Measurements from ENCODE around the gene EYA2. TPM values are rescaled to one million over a fixed set of nuclear protein-coding genes. Genes with fewer than 3 reads are reported as not detected.

Gene EYA2
- total RNA-seq, 1 donor = not detected

DNA sequence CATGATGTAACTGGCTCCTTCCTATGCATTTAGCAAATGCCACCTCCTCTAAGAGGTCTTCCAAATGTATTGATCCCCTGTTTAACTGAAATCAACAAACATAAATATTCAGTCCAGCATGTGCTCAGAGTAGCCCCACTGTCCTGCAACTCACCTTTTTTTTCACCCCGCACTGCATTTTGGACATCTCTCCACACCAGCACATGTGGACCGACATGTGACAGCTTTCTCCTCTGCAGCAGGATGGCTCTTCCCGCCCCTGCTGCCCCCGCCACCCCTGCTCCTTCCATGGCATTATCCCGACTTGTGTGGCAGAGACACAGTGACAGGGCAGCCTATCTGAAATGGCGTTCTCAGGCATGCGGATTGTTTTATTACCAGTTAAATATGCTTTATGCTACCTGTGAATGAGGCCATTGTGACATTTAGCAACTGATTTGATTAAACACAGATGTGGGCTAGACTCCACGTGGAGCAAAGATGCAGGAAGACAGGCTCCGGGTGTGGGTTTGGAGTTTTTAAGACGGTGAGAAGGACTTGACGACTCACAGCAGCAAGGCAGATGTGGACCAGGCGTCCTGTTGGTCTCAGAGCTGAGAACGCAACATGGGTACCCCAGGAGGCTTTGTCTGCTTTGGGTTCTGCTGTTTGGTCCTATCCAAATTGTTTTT lies 161.2 kb downstream of the EYA2 start:
- DNase-seq (ENCODE audit: low read depth) = peak; percentile 44
- H3K4me3 ChIP-seq (ENCODE audit: low read depth, low read length) = no peak overlapping the region
- TF ChIP-seq, protein P1, sequence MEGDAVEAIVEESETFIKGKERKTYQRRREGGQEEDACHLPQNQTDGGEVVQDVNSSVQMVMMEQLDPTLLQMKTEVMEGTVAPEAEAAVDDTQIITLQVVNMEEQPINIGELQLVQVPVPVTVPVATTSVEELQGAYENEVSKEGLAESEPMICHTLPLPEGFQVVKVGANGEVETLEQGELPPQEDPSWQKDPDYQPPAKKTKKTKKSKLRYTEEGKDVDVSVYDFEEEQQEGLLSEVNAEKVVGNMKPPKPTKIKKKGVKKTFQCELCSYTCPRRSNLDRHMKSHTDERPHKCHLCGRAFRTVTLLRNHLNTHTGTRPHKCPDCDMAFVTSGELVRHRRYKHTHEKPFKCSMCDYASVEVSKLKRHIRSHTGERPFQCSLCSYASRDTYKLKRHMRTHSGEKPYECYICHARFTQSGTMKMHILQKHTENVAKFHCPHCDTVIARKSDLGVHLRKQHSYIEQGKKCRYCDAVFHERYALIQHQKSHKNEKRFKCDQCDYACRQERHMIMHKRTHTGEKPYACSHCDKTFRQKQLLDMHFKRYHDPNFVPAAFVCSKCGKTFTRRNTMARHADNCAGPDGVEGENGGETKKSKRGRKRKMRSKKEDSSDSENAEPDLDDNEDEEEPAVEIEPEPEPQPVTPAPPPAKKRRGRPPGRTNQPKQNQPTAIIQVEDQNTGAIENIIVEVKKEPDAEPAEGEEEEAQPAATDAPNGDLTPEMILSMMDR (IDR thresholded peaks at IDR 0.05; ENCODE audit: insufficient read depth, low read depth, low read length) = no peak

DNA sequence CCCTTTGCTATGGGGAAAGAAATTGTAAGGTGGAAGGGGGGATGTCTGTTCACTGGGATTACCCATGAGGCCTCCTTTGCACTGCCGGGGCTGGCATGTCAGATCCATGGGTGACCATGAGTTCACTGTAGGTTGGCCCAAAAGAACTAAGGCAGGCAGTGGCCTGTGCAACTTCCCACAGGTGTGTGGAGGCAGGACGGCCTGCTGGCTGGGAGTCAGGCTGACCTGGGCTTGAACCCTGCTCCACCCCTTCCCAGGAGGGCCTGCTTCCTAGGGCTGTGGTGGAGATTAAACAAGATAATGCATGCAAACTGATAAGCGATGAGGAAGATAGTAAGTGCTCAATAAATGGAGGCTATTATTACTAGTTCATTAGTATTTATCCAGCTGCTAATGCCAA lies 163.0 kb downstream of the EYA2 start:
- DNase-seq (ENCODE audit: low read depth) = no peak
- TF ChIP-seq, protein P1 (IDR thresholded peaks at IDR 0.05; ENCODE audit: insufficient read depth, low read depth, low read length) = no peak
- no peak overlapping the region for H3K4me3 ChIP-seq (ENCODE audit: low read depth, low read length)

DNA sequence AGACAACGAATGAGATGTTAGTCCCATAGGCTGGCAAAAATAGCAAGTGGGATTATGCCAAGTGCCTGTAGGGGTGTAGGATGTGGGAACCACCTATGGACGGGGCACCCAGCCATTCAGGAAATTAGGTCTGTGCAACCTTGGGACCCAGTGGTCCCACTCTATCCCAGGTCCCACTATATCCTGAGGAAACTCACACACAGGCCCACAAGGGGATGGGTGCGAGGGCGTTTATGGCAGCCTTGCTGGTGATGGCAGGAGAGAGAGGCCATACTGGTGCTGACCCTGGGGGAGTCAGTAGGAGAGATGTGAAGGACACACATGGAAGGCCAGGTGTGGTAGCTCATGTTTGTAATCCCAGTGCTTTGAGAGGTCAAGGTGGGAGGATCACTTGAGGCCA lies 163.6 kb downstream of the EYA2 start:
- DNase-seq (ENCODE audit: low read depth) = no peak
- H3K4me3 ChIP-seq (ENCODE audit: low read depth, low read length) = no peak overlapping the region
- TF ChIP-seq, protein P1 (IDR thresholded peaks at IDR 0.05; ENCODE audit: insufficient read depth, low read depth, low read length) = no peak

DNA sequence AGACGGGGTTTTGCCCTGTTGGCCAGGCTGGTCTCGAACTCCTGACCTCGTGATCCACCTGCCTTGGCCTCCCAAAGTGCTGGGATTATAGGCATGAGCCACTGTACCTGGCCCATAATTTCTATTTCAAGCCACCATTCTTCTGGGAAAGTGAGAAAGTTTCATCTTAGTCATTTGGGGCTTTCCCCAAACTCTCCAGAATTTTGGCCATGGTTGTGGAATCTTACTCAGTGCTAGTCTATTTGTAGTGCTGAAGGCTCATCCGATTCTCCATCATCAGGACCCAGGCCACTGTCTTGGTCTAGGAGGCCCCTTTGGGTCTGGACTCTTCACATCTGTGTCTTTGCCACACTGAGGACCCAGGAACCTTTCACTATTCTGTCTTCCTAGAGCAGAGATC lies 164.9 kb downstream of the EYA2 start:
- H3K4me3 ChIP-seq (ENCODE audit: low read depth, low read length) = no peak overlapping the region
- DNase-seq (ENCODE audit: low read depth) = no peak
- TF ChIP-seq, protein P1 (IDR thresholded peaks at IDR 0.05; ENCODE audit: insufficient read depth, low read depth, low read length) = no peak

DNA sequence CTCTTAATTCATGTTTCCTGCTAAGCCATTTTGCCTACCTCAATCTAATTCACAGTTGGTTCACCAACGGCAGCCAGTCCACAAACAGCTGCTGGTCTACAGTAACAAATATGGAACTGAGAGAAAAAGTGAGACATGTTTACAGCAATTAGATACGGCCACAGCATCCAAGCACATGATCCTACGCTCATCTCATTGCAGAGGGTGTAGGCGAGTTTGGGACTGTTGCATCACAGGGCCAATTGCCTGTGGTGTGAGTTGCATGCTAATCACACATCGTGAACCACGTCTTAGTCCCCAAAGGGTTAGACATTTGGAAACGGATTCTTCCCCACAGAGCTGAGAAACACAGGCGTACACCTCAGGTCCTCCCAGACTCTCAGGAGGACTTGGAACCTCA lies 166.9 kb downstream of the EYA2 start:
- TF ChIP-seq, protein P1 (IDR thresholded peaks at IDR 0.05; ENCODE audit: insufficient read depth, low read depth, low read length) = no peak
- DNase-seq (ENCODE audit: low read depth) = no peak
- no peak overlapping the region for H3K4me3 ChIP-seq (ENCODE audit: low read depth, low read length)

DNA sequence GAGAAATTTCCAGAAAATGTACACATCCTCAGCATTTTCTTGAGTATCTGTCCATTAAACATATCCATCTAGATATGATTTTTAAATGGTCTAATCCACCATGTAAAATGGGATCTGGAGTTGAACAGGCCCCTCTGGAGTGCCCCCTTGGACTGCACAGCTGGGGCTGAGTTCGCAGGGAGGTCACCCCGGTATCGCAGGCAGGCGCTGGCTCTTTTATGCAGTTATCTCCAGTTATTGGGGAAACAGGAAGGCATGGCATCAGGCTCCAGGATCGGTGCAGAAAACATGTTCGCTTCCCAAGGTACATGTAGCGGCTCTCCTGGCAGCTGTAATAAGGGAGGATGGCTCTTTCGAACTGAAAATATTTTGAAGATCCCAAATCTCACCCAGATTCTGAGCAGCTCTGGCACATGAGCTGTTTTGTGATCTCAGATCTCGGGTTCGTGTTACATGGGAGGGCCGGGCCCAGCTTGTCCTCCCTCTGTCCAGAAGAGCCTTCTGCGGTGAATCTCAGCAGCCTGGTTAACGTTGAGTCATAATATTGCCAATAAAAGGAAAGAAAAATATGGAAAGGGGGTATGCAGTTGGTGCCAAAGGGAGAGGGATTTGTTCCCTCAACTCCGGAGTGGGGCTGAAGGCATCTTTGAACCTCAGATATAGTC lies 167.7 kb downstream of the EYA2 start:
- H3K4me3 ChIP-seq (ENCODE audit: low read depth, low read length) = no peak overlapping the region
- DNase-seq (ENCODE audit: low read depth) = no peak
- TF ChIP-seq, protein P1 (IDR thresholded peaks at IDR 0.05; ENCODE audit: insufficient read depth, low read depth, low read length) = no peak
